Suprapubic skin (tissue), 4 donors: ENCODE measurements around the gene SEC14L1.

Experiments used
- CTCF ChIP-seq, 2 donors: fragments of 200-600 bp in 1 of 2; fragments of 450-650 bp in 1 of 2; sonication (generic) in 1 of 2; IDR thresholded peaks; one replicate each; pipeline ENCODE4 v1.5.1; 2016 to 2019; ENCODE audit warnings: antibody characterized with exemption in 2 of 2, mild to moderate bottlenecking in 1 of 2, moderate library complexity in 1 of 2
- EP300 ChIP-seq: sonication (generic); formaldehyde crosslinking; IDR thresholded peaks from one replicate; pipeline ENCODE4 v1.6.1; 2017; ENCODE audit warnings: antibody characterized with exemption
- POLR2A ChIP-seq, 2 donors: fragments of 450-650 bp; IDR thresholded peaks; one replicate each; pipeline ENCODE4 v1.6.1; 2017; ENCODE audit warnings: antibody characterized with exemption in 2 of 2, mild to moderate bottlenecking in 2 of 2, moderate library complexity in 2 of 2
- POLR2AphosphoS5 ChIP-seq, 3 donors: sonication (generic); formaldehyde crosslinking; IDR thresholded peaks; one replicate each; pipeline ENCODE4 v1.6.1; 2017; ENCODE audit warnings: antibody characterized with exemption in 3 of 3

- TF ChIP-seq POLR2AphosphoS5 (IDR thresholded peaks at IDR 0.05), result no peak
- TF ChIP-seq CTCF (IDR thresholded peaks at IDR 0.05), result no peak
- TF ChIP-seq POLR2A (IDR thresholded peaks at IDR 0.05), result no peak
- no peak for TF ChIP-seq EP300
These were observed 22.4 kb upstream of the SEC14L1 start for GRCh38 chr17:77118251-77118928.
